GM13977 (cell line): ENCODE data around the gene NRSN2.
"Not testable (repeated sequence)": the region's sequence is repeated elsewhere in the genome, so short reads cannot be mapped to it uniquely, and the experiment has no call there.

Experiments used
- DNase-seq: peaks from one replicate; pipeline ENCODE4 v3.0.0; 2012; ENCODE audit warnings: low spot score
- in situ Hi-C: fragments of 300-500 bp; cut with MboI; formaldehyde crosslinking; loops from one replicate; pipeline ENCODE4 v1.12.0; 2022; ENCODE audit warnings: low sequenced_read_pairs, low pct_unique_long_range_greater_than_20kb, mixed read lengths, inconsistent platforms; ENCODE audit not compliant: unreplicated experiment
- TF ChIP-seq, protein P1 (sequence below): IDR thresholded peaks from 2 replicates; pipeline ENCODE4 v1.5.1; 2012; ENCODE audit warnings: mild to moderate bottlenecking, control low read depth; ENCODE audit not compliant: insufficient read depth; ENCODE audit errors: extremely low read depth, missing control alignments

Gene NRSN2

DNA sequence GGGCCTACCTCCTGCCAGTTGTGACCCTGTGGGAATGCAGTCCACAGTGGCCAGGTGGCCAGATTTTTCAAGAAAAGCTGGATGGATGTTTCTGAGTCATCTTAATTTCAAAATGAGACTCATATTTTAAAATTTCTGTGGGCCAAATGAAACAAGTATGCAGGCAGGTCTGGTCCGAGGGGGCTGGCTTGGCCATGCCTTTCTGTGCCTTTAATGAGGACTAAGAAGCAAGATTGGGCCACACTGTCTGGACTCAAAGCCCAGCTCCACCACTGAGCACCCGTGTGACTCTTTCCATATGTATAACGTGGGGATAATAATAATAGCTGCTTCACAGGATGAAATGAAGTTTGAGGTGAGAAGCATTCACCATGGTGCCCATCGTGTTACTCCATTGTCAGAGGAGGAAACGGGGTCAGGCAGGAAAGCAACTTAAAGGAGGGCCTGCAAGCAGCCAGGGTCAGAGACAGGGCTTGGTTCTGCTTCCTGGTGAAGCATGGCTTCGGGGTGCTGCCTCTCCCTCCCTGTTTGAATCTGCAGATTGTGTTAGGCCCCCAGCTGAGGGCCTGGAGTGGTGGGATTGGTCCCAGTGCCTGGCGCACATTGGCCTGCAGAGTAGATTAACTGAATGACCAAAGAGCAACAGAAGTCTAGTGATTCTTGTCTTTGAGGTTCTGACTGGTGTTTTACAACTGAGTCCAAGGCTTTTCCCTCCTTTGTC is 17.8 kb upstream of the NRSN2 start:
- in situ Hi-C loops = no loop called here
- DNase-seq = no peak
- TF ChIP-seq, protein P1, sequence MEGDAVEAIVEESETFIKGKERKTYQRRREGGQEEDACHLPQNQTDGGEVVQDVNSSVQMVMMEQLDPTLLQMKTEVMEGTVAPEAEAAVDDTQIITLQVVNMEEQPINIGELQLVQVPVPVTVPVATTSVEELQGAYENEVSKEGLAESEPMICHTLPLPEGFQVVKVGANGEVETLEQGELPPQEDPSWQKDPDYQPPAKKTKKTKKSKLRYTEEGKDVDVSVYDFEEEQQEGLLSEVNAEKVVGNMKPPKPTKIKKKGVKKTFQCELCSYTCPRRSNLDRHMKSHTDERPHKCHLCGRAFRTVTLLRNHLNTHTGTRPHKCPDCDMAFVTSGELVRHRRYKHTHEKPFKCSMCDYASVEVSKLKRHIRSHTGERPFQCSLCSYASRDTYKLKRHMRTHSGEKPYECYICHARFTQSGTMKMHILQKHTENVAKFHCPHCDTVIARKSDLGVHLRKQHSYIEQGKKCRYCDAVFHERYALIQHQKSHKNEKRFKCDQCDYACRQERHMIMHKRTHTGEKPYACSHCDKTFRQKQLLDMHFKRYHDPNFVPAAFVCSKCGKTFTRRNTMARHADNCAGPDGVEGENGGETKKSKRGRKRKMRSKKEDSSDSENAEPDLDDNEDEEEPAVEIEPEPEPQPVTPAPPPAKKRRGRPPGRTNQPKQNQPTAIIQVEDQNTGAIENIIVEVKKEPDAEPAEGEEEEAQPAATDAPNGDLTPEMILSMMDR = no peak

DNA sequence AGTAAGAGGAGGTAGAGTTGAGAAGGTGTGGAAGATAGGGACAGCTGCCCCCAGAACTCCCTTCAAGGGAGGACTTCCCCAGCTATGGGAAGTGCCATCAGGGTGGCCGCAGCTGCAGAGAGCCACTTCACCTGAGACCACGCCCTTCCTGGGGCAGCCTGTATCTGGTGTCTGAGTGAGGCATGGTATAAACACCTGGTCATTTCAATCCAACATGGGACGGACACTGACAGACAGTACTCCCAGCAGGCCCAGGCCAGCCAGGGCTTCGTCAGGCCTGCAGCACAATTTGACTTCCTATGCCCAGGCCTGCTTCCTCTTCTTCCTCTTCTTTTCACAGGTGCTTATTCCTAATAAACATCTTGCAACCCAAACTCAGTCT is 17.1 kb upstream of the NRSN2 start:
- TF ChIP-seq, protein P1 = no peak
- no peak for DNase-seq
- in situ Hi-C loops = loop anchor here (10.0 kb wide), 1 partner anchor 105 kb away; the partner anchor contains the start of gene DEFB129

DNA sequence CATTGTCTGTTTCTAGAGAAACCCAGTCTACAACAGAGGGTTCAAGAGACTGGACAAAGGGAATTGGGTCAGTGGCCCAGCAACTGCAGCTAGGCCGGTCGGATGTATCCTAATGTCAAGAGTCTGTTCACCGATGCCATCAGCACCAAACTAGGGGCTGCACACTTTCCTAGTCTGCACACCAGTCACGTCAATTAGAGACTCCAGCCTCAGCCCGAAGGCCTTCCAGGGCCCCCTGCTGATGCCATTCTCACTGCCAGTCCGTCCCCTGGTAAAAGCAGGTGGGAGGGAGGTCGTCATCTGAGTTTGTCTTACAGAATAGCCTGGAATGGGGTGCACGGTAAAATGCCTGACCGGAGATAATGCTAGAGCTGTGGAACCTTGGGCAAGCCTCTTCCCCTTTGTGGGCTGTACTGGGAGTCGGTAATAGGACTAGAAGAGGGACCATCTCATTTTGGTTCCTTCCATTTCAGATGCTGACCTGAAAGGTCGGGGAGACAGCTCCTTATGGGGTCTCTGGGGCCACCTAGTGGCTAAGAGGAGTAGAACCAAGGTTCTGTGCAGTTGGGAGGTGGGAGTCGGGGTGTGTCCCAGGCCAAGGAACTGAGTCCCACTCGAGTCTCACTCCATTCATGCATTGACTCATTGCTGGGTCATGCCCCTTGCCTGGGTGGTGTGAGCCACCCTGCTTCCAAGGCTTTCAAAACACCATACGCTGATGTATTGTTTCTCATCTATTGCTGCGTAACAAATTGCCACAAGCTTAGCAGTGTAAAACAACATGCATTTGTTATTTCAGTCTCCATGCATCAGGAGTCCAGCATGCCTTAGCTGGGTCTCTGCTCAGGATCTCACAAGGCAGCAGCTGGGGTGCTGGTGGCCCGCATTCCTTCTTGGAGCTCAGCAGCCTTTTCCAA is 16.4 kb upstream of the NRSN2 start:
- DNase-seq = peak; percentile 83
- in situ Hi-C loops = loop anchor here (10.0 kb wide), 1 partner anchor 106 kb away; the partner anchor contains the start of gene DEFB129
- TF ChIP-seq, protein P1 = peak; percentile 81

DNA sequence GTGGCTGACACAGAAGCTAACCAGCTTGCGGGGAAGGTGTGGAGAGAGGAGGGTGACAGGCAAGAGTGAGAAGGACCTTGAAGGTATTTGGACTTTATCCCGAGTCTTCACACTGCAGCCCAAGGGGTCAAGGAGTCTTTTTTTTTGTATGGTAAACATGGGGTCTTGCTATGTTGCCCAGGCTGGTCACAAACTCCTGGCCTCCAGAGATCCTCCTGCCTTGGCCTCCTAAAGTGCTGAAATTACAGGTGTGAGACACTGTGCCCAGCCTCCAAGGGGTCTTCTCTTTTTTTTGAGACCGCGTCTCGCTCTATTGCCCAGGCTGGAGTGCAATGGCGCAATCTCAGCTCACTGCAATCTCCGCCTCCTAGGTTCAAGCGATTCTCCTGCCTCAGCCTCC is 12.3 kb upstream of the NRSN2 start:
- TF ChIP-seq, protein P1 = no peak
- in situ Hi-C loops = loop anchor here (10.0 kb wide), 1 partner anchor 110 kb away; the partner anchor contains the start of gene DEFB129
- DNase-seq = no peak

DNA sequence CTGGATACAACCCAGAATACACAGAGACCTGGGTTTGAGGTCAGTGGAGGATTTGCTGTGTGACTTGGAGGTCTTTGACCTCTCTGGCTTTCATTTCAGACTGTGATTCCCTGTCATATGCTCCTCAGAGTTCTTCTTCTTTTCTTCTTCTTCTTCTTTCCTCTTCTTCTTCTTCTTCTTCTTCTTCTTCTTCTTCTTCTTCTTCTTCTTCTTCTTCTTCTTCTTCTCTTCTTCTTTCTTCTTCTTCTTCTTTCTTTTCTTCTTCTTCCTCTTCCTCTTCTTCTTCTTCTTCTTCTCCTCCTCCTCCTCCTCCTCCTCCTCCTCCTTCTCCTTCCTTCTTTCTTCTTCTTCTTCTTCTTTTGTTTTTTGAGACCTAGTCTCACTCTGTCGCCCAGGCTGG is 10.9 kb upstream of the NRSN2 start:
- in situ Hi-C loops = loop anchor here (10.0 kb wide), 1 partner anchor 111 kb away; the partner anchor contains the start of gene DEFB129
- DNase-seq = not testable (repeated sequence)

DNA sequence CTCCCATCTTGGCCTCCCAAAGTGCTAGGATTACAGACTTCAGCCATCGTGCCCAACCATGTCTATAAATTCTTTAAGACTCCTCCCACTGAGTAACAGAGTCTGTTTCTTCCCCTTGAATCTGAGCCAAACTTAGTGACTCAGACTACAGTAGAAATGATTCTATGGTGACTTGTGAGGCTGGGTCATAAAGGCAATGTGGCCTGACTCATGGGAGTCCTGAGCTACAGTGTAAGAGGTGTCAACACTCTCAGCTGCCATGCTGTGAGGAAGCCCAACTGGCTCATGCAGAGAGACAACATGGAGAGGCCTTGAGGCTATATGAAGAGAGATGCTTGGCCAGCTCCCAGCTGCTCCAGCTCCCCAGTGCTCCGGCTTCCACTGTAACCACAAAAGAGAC is 5.2 kb upstream of the NRSN2 start:
- in situ Hi-C loops = no loop called here
- TF ChIP-seq, protein P1 = no peak
- DNase-seq = no peak
